RPMI7951 (cell line): ENCODE results near the gene WEE2. TPM values are rescaled to one million over a fixed set of nuclear protein-coding genes. Genes with fewer than 3 reads are reported as not detected.
"Not testable (repeated sequence)": the region's sequence is repeated elsewhere in the genome, so short reads cannot be mapped to it uniquely, and the experiment has no call there.

ENCODE experiments used
- DNase-seq: peaks from one replicate; pipeline ENCODE4 v3.0.0-alpha.2; 2012; ENCODE audit warnings: low read depth
- total RNA-seq: library from RNA; depleted of rRNA; stranded (reverse); fragments of >200 nt; shearing (Covaris generic); gene quantifications from 2 replicates; pipeline ENCODE4 v1.2.3, GENCODE V29; 2014

WEE2 gene
- total RNA-seq, 1 experiment from 2014 or later: not detected

- DNase-seq: no peak
Measured at GRCh38 chr7:141714571-141714970, 6.4 kb downstream of the WEE2 start.

- DNase-seq: no peak
Measured at GRCh38 chr7:141715018-141715417, 6.9 kb downstream of the WEE2 start.

- no peak for DNase-seq
Measured at GRCh38 chr7:141715794-141716689, 7.9 kb downstream of the WEE2 start.

- no peak for DNase-seq
Measured at GRCh38 chr7:141717450-141717849, 9.3 kb downstream of the WEE2 start.

- DNase-seq: no peak
Measured at GRCh38 chr7:141722529-141722928, 14.4 kb downstream of the WEE2 start.

GRCh38 chr7:141729020-141729419, 20.9 kb downstream of the WEE2 start:
- no peak for DNase-seq

- no peak for DNase-seq
Measured at GRCh38 chr7:141731476-141732149, 23.5 kb downstream of the WEE2 start.

- DNase-seq: peak; percentile 9
Measured at GRCh38 chr7:141737118-141737835, 29.1 kb downstream of the WEE2 start.

GRCh38 chr7:141737836-141738591, 29.9 kb downstream of the WEE2 start, which contains the start of gene SSBP1:
Gene SSBP1 (plus strand): TSS chr7:141738358. CDS start chr7:141739167, 809 bp downstream.
- DNase-seq: peak; percentile 95

GRCh38 chr7:141738592-141739013, 30.4 kb downstream of the WEE2 start:
- DNase-seq: no peak

GRCh38 chr7:141739250-141739649, 31.1 kb downstream of the WEE2 start:
- no peak for DNase-seq

GRCh38 chr7:141742229-141742628, 34.1 kb downstream of the WEE2 start:
- DNase-seq: no peak

- DNase-seq: no peak
Measured at GRCh38 chr7:141744131-141744530, 36.0 kb downstream of the WEE2 start.

GRCh38 chr7:141748396-141748795, 40.2 kb downstream of the WEE2 start:
- DNase-seq: no peak

GRCh38 chr7:141751904-141752303, 43.8 kb downstream of the WEE2 start:
- DNase-seq: peak; percentile 28

GRCh38 chr7:141752634-141753033, 44.5 kb downstream of the WEE2 start:
- DNase-seq: no peak

GRCh38 chr7:141754939-141755338, 46.8 kb downstream of the WEE2 start:
- peak; percentile 21 for DNase-seq

- DNase-seq: no peak
Measured at GRCh38 chr7:141763797-141764196, 55.6 kb downstream of the WEE2 start, which contains the start of gene TAS2R3. Gene TAS2R3 (plus strand): TSS chr7:141764097. CDS start chr7:141764159, 62 bp downstream.

GRCh38 chr7:141770083-141770583, 62.0 kb downstream of the WEE2 start:
- DNase-seq: not testable (repeated sequence)

- DNase-seq: no peak
Measured at GRCh38 chr7:141776374-141776773, 68.2 kb downstream of the WEE2 start, which contains the start of gene TAS2R4. Gene TAS2R4 (plus strand): TSS chr7:141776674. CDS start chr7:141778489, 1,815 bp downstream.
